Epidermal melanocyte (primary cell): Measurements from ENCODE around the gene FOXN1.

ENCODE experiments used
- DNase-seq: peaks from one replicate; pipeline ENCODE4 v3.0.0; 2011; ENCODE audit warnings: low spot score; ENCODE audit not compliant: insufficient read length

FOXN1 gene

DNA sequence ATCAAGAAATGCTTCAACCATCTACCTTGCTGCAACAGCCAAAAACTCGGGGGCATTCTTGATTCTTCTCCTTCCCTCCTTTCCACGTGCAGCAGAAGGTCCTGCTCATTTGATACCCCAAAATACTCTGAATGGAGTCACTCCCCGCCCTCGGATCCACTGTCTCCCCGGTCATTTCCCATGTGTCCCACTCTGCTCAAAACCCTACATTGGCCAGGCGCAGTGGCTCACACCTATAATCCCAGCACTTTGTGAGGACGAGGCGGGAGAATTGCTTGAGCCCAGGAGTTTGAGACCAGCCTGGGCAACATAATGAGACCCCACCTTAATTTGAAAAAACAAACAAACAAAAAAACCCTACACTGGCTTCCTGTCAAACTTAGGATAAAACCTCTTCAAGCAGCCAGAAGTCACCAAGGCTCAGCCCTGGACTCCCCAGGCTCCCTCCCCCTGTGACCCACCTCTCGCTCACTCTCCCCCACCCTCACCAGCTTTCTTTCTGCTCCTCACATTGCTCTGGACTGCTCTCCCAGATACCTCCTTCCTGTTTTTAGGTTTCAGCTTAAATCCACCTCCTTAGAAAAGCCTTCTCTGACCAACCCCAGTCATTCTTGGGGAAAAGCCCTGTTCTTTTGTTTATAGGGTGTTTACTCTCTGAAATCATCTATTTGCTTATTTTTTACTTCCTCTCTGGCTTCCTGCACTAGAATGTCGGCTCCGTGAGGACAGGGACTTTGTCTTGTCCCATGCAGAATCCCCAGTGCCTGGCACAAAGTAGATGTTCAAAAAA is 29.9 kb upstream of the FOXN1 start:
- no peak for DNase-seq

DNA sequence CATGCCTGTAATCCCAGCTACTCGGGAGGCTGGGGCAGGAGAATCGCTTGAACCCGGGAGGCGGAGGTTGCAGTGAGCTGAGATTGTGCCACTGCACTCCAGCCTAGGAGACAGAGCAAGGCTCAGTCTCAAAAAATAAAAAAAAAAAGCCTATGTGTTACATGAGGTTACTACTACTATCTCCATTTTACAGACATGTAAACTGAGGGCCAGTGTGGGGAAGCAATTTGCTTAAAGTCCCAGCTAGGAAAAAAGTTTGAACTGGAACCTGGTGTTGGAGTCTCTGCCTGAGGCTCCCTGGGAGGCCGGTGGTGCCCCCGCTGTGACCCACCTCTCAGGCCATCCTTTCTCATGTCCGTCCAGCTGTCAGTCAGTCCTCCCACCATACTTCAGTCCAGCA is 28.2 kb upstream of the FOXN1 start:
- DNase-seq: no peak

- no peak for DNase-seq
Observed at GRCh38 chr17:28478712-28479615, 27.2 kb upstream of the FOXN1 start.

DNA sequence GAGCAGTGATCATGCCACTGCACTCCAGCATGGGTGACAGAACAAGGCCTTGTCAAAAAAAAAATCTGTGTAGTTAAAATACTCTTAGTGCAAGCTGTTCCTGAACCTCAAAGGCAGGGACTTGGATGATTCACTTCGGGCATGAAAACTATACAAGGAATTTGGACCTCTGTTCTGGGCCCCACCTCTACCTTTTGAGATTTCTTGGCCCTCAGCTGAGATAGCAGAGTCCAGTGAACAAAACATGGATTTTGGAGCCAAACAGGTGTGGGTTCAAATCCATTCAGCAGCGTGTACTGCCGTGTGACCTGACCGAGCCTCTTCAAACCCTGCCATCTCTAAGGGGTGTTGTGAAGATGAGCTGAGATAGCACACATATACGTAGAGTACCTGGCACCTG is 25.9 kb upstream of the FOXN1 start:
- DNase-seq: no peak

DNA sequence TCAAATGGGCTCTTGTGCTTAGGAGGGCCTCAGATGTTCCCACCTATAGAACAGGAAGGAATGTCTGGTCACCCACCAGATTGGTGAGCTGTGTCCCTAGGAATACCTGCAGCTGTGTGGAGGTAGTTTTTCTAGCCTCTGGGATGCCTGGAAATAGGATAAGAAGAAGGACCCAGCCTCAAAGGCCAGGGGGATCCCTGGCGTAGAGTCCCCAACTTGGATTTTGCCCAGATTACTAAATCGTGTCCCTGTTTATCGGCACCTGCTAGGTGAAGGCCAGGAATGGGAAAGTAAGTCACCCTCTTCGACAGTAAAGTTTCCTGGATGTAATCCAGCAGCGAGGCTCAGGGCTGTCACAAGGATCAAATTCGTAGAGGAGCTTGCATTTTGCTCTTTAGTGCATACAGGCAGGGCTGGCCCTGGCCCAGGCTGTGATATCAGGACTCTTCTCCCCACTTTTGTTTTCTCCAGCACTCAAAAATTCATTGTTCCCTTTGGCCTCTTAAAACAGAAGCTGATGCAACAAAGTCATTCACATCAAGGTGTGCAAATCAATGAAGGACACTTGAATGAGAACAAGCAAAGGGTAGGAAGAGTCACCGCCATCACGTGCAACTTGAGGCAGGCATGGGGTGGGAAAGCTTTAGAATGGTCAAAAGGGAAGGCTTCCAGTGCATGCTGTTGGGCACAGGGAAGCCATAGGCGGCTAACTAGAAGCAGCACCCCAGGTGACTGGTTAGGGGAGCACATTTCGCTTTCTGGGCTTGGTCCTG is 25.2 kb upstream of the FOXN1 start:
- DNase-seq: no peak

- no peak for DNase-seq
Observed at GRCh38 chr17:28482551-28483199, 23.5 kb upstream of the FOXN1 start.

DNA sequence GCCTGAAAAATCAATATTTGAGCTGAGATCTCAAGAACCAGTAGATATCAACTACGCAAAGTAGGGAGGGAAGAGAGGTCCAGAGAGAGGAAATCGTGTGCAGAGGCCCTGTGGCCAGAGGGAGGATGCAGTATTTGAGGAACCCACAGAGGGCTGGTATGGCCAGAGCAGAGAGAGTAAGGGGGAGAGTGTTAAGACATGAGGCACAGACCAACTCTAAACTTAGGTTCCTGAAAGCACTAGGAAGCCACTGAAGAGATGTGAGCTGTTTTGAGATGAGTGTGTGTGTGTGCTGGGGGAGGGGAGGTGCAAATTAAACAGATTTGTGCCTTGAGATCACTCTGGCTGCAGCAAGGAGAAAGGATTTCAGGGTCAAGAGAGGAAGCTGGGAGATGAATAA is 21.9 kb upstream of the FOXN1 start:
- DNase-seq: no peak

GRCh38 chr17:28485049-28485448 is 21.1 kb upstream of the FOXN1 start:
- DNase-seq: no peak

GRCh38 chr17:28487881-28488532 is 18.1 kb upstream of the FOXN1 start:
- DNase-seq: no peak

DNA sequence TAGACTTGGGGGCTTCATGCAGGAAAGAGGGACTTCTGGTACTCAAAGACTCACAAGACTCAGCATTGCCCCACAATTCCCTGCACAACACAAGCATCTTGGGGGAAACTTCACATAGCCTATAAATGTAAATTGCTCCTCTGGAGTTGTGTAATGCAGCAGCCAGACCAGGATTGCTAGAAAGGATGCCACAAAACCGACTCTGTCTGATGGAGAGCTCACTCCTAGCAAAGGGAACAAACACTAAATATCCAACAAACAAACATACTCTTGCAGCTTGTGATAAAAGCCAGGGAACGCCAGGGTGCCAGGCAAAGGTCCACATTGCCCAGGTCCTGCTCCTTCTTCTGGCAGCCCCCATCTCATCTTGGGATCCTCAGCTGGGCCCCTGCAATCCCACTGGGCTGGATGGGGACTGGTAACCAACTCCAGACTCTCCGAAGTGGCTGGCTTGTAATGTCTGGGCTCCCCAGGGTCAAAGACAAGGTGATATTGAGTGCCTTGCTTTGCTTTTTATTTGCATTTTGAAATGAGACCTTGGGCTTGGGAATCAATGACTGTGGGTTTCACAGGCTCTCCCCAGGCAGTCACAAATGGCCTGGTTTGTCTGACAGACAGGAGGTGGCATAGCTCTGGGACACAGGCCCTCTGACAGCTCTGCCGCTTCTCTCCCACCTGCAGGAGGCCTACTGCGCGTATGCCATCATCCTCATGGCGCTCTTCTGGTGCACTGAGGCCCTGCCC is 17.4 kb upstream of the FOXN1 start:
- no peak for DNase-seq

DNA sequence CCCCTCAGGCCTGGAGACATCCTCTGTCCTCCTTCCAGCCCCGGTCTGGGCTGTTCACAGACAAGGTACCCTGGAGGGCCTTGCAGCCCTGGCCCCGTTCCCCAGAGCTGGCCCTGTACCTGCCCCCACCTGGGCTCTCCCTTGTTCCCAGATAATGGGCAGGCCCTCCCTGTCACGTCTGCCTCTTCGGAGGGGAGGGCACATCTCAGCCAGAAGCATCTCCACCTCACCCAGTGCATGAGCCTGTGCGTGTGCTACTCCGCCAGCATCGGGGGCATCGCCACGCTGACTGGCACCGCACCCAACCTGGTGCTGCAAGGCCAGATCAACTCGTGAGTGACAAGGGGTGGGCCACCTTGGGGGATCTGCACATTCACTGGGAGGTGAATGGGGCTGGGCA is 14.9 kb upstream of the FOXN1 start:
- no peak for DNase-seq

- no peak for DNase-seq
Observed at GRCh38 chr17:28491860-28492259, 14.3 kb upstream of the FOXN1 start.

DNA sequence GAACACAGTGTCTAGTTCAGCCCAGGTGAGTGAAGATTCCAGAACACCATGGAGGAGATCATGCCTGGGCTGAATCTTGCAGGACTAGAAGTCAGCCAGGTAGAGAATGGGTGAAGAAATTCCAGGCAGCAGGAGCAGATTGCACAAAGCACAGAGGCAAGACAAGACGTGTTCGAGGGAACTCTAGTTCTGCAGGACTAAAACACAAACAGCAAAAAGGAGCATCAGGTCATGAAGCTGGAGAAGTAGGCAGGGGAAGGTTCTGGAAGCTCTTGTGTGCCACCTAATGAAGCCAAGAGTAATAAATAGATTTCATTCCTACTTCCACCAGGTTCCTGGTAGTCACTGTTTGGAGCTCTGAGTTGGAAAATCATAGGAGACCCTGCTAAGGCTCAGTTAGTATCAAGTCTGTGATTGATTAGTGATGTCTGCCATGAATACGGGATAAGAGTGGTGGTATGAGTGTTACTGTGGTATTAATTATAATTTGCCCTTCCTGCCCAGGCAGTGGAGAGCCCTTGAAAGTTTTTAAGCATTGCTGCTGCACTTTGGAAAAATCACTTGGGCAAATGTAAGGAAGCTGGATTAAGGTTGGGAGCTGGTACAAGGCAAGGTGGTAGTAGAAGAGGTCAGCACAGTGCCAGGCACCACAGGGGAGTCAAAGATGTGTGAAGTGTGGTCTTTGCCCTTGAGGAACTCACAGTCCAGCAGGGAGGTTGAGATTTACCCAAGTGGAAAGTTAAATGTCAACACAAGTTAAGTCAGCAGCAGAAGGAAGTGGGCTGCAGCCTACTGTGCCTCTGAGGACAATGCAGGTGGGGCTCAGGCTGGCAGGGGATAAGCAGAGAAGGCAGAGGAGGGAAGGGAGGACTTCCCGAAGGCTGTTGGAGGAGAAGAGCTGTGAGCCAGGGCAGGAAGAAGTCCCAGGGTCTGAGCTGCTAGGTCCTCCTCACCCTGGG is 13.5 kb upstream of the FOXN1 start:
- no peak for DNase-seq

GRCh38 chr17:28493460-28493859 is 12.7 kb upstream of the FOXN1 start:
- no peak for DNase-seq

DNA sequence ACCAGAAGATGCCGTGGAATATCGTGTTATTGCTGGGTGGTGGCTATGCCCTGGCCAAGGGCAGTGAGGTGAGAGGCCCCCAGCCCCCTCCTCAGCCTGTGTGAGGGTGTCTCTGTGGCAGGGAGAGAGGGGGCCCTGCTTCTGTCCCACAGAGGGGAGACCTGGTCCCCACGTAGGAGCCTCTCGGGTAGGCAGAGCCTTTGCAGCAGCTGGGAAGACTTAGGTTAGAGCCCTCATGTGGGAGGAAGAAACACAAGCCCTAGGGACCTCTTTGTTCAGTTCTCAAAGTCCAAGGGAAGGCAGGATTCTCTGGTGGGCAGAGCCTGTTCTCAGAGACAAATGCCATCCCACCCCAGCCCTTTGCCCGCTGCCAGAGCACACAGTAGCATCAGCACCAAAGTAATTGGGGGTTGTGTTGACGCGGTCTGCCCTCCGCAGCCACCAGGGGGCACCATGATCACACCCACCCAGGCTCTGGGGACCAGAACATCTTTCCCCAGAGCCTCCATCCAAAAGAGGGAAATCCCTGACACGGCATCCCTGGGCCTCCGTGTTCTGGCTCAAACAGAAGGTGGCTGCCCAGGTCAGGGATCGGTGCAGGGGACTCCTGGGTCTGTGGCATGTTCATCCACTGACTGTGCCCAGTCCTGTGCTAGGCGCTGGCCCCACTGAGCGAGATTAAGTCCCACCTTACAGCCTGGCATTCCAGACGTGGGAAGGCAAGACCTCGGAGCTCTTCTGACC is 11.5 kb upstream of the FOXN1 start:
- peak; percentile 90 for DNase-seq

DNA sequence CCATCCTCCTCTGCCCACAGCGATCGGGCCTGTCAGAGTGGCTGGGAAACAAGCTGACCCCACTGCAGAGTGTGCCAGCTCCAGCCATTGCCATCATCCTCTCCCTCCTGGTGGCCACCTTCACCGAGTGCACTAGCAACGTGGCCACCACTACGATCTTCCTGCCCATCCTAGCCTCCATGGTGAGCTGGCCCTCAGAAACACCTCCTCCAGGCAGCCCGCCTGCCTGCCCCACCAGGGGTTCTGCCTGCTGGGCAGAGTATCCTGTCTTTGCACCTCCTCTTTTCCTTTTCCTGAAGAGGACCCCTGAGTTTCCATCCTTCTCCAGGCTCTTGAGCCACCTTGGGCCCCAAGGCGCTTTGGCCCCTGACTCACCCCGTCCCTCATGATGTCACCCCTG is 10.5 kb upstream of the FOXN1 start:
- no peak for DNase-seq

DNA sequence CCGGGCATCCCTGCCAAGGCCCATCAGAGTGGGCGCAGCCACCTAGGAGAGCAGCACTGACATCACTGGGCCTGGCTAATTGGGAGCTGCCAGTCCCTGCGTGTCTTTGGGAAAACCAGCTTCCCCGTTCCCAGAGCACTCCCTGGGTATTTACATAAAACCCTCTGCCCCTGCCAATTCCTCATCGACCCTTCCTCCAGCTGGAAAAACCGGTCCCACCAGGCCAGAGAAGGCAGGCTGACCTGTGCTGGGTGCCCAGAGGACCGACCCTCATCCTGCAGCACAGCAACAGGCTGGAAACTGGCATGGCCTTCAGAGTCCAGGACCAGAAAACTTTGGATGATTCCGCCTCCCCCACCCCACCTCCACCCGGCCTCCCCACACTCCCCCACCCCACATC is 8.2 kb upstream of the FOXN1 start:
- no peak for DNase-seq

GRCh38 chr17:28498652-28499363 is 7.3 kb upstream of the FOXN1 start:
- DNase-seq: no peak
